ENCODE measurements around the gene MECR.

The MECR gene

GRCh38 chr1:29221296-29221695, 9.4 kb downstream of the MECR start:
- TF ChIP-seq CTCF (IDR thresholded peaks at IDR 0.05; ENCODE audit: low read depth, low read length, poor library complexity, severe bottlenecking) (no peak), EZH2phosphoT487 (IDR thresholded peaks at IDR 0.05; ENCODE audit: borderline replicate concordance, low read length) (no peak)
- Histone ChIP-seq H3F3A (ENCODE audit: control insufficient read depth, insufficient read depth) (no peaks in the 10 kb centered on the region), H3K4me1 (ENCODE audit: control insufficient read depth, low read length) (no peaks in the 10 kb centered on the region), H3K4me3 (ENCODE audit: low read length) (no peak overlapping the region), H3K9me2 (replicated peaks; ENCODE audit: control insufficient read depth, low read length) (no peaks in the 10 kb centered on the region), H3K36me3 (ENCODE audit: control insufficient read depth, low read length) (peaks cover 24% of the 10 kb centered on the region), H3K79me2 (ENCODE audit: control insufficient read depth, low read length) (0 out of 2 replicates have a peak, but pooled peaks cover 5% of the 10 kb centered on the region), H3K9me3 (ENCODE audit: control insufficient read depth, insufficient read depth, low read length) (no peaks in the 10 kb centered on the region), H3K27me3 (ENCODE audit: control insufficient read depth, low read length) (no peaks in the 10 kb centered on the region), H4K20me1 (ENCODE audit: control insufficient read depth, insufficient read depth, low read depth, low read length) (no peaks in the 10 kb centered on the region), H3K4me2 (ENCODE audit: low read length) (no peak overlapping the region), H3K27ac (ENCODE audit: low read depth, low read length) (no peak overlapping the region)

GRCh38 chr1:29218223-29218622, 12.5 kb downstream of the MECR start:
- Histone ChIP-seq H3K9me2 (replicated peaks; ENCODE audit: control insufficient read depth, low read length) (no peaks in the 10 kb centered on the region), H3K9me3 (ENCODE audit: control insufficient read depth, insufficient read depth, low read length) (no peaks in the 10 kb centered on the region), H3K4me1 (ENCODE audit: control insufficient read depth, low read length) (no peaks in the 10 kb centered on the region), H3F3A (ENCODE audit: control insufficient read depth, insufficient read depth) (no peaks in the 10 kb centered on the region), H4K20me1 (ENCODE audit: control insufficient read depth, insufficient read depth, low read depth, low read length) (no peaks in the 10 kb centered on the region), H3K36me3 (ENCODE audit: control insufficient read depth, low read length) (peaks cover 37% of the 10 kb centered on the region), H3K27ac (ENCODE audit: low read depth, low read length) (no peak overlapping the region), H3K79me2 (ENCODE audit: control insufficient read depth, low read length) (no peaks in the 10 kb centered on the region), H3K4me2 (ENCODE audit: low read length) (no peak overlapping the region), H3K4me3 (ENCODE audit: low read length) (no peak overlapping the region), H3K27me3 (ENCODE audit: control insufficient read depth, low read length) (no peaks in the 10 kb centered on the region)
- TF ChIP-seq CTCF (IDR thresholded peaks at IDR 0.05; ENCODE audit: low read depth, low read length, poor library complexity, severe bottlenecking) (no peak), EZH2phosphoT487 (IDR thresholded peaks at IDR 0.05; ENCODE audit: borderline replicate concordance, low read length) (no peak)

GRCh38 chr1:29217633-29218032, 13.1 kb downstream of the MECR start:
- H3K4me1 ChIP-seq (ENCODE audit: control insufficient read depth, low read length), result no peaks in the 10 kb centered on the region
- no peaks in the 10 kb centered on the region for H4K20me1 ChIP-seq (ENCODE audit: control insufficient read depth, insufficient read depth, low read depth, low read length)
- H3K27ac ChIP-seq (ENCODE audit: low read depth, low read length), result no peak overlapping the region
- H3F3A ChIP-seq (ENCODE audit: control insufficient read depth, insufficient read depth), result no peaks in the 10 kb centered on the region
- H3K36me3 ChIP-seq (ENCODE audit: control insufficient read depth, low read length), result peaks cover 43% of the 10 kb centered on the region
- H3K27me3 ChIP-seq (ENCODE audit: control insufficient read depth, low read length), result no peaks in the 10 kb centered on the region
- H3K4me3 ChIP-seq (ENCODE audit: low read length), result no peak overlapping the region
- H3K9me2 ChIP-seq (replicated peaks; ENCODE audit: control insufficient read depth, low read length), result no peaks in the 10 kb centered on the region
- H3K79me2 ChIP-seq (ENCODE audit: control insufficient read depth, low read length), result no peaks in the 10 kb centered on the region
- no peaks in the 10 kb centered on the region for H3K9me3 ChIP-seq (ENCODE audit: control insufficient read depth, insufficient read depth, low read length)
- TF ChIP-seq CTCF (IDR thresholded peaks at IDR 0.05; ENCODE audit: low read depth, low read length, poor library complexity, severe bottlenecking), result no peak
- no peak for TF ChIP-seq EZH2phosphoT487 (IDR thresholded peaks at IDR 0.05; ENCODE audit: borderline replicate concordance, low read length)
- no peak overlapping the region for H3K4me2 ChIP-seq (ENCODE audit: low read length)
